Activated CD8-positive, alpha-beta memory T cell treated with anti-CD3 and anti-CD28 coated beads for 4 hours (primary cell): ENCODE results near the gene SFTPD.
"Not testable (repeated sequence)": the region's sequence is repeated elsewhere in the genome, so short reads cannot be mapped to it uniquely, and the experiment has no call there.

Source experiments
- DNase-seq, 2 donors: peaks; one replicate each; pipeline ENCODE4 v3.0.0-alpha.2; 2020; ENCODE audit warnings: low read depth in 2 of 2

The SFTPD gene

GRCh38 chr10:79948976-79949722 lies at the start of gene SFTPD:
TSS of gene SFTPD (minus strand) at chr10:79949105. CDS start at chr10:79946659, 2,446 bp downstream.
- no peak for DNase-seq

- no peak for DNase-seq
Observed at GRCh38 chr10:79995979-79996634, 47.2 kb upstream of the SFTPD start.

DNA sequence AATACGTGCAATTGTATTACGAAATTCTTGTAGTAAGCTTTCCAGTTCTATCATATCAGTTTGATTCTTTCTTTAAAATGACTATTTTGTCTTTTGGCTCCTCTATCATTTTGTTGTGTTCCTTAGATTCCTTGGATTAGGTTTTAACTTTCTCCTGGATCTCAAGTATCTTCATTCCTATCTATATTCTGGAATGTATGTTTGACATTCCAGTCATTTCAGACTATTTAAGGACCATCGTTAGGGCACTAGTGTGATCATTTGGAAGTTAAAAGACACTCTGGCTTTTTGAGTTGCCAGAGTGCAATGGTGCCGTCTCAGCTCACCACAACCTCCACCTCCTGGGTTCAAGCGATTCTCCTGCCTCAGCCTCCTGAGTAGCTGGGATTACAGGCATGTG lies 45.7 kb upstream of the SFTPD start:
- no peak for DNase-seq

GRCh38 chr10:79988199-79988598 lies 39.3 kb upstream of the SFTPD start:
- not testable (repeated sequence) for DNase-seq

DNA sequence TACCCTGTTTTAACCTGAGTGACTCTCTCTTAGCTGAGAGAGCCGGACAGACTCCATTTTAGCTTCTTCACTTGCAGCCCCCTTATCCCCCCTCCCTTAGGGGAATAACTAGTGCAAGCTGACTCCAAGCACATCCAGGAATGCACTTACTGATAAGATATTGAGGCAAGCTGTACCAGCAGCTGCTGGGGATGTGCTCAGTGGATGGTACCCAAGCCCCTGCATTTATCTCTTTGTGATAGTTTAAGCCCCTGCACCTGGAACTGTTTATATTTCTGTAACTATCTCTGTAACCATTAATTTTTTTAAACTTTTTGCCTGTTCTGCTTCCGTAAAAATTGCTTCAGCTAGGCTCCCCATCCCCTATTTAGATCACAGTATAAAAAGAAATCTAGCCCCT lies 37.8 kb upstream of the SFTPD start:
- not testable (repeated sequence) for DNase-seq

DNA sequence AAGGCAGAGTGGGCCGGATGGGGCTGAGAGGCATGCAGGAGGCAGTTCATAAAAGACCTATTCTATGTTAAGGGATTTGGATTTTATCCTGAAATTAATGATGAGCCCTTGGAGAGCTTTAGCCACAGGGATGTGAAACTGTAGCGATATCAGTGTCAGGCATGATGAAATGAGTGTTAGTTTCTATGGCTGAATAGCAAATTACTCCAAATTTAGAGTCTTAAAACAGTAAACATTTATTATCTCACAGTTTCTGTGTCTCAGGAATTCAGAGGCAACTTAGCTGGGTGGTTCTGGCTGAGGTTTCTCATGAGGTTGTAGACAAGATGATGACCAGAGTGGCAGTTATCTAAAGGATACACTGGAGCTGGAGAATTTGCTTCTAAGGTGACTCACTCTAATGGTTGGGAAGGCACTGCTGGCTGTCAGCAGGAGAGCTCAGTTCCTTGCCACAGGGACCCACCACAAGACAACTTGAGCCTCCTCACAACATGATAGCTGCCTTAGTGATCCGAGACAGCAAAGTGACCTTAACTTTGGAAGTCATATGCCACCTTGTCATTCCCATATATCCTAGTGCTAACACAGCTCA lies 36.7 kb upstream of the SFTPD start:
- no peak for DNase-seq

DNA sequence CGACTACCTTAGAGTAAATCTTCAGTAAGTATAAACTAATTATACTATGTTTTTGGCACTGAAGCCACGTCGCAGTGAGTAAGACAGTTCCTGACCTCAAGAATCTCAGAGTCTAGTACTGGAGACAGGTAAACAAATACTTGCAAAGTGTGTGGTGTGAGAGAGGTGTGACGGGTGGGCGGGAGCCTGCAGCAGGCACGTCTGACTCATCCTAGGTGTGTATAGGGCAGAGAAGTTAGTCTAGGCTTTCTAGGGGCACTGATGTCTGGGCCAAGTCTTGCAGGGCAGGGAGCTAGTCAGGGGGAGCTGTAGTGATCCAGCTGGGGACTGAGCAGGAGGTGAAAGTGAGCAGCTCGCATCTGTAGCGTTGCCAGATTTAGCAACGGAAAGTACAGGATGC lies 35.9 kb upstream of the SFTPD start:
- DNase-seq: no peak

- DNase-seq: no peak
Observed at GRCh38 chr10:79983286-79983909, 34.5 kb upstream of the SFTPD start.

DNA sequence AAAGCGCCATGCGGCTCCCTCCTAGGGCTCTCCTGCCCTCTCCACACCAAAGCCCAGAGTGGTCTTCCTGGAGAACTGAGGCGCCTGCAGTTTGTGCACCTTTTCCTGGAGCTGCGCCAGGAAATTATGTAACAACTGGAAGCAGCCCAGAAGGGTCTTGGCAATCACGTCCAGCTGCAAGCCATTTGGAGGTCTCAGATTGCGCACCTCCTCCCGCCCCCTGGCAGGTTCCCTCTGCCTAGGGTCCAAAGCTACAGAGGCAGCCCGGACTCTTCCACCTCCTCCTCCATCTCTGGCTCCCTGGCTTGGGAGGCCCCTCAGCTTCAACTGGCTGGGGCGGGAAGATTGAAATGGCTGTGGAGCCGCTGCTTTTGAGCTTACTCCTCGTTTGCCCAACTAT lies 34.0 kb upstream of the SFTPD start:
- no peak for DNase-seq

DNA sequence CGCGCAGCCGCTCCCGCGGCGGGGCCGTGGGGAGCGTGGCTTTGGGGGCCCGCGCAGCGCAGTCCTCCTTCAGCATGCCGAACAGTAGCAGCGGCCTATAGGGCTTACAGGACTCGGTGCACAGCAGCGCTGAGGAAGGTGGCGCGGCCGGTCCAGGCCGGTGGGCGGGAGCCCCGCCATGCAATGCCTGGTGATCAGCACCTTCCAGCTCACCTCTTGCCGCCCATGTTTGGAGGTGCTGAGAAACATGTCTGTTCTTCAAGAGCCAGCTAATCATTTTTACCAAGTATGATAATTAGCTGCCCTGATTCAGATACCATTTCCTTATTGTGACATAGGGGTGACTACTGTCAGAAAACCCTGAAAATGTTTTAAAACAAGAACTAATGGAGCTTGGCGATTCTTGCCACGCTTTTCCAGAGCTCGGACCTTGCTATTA lies 33.5 kb upstream of the SFTPD start:
- DNase-seq: no peak

- no peak for DNase-seq
Observed at GRCh38 chr10:79981450-79982361, 32.8 kb upstream of the SFTPD start.

- DNase-seq: no peak
Observed at GRCh38 chr10:79980711-79981110, 31.8 kb upstream of the SFTPD start.

DNA sequence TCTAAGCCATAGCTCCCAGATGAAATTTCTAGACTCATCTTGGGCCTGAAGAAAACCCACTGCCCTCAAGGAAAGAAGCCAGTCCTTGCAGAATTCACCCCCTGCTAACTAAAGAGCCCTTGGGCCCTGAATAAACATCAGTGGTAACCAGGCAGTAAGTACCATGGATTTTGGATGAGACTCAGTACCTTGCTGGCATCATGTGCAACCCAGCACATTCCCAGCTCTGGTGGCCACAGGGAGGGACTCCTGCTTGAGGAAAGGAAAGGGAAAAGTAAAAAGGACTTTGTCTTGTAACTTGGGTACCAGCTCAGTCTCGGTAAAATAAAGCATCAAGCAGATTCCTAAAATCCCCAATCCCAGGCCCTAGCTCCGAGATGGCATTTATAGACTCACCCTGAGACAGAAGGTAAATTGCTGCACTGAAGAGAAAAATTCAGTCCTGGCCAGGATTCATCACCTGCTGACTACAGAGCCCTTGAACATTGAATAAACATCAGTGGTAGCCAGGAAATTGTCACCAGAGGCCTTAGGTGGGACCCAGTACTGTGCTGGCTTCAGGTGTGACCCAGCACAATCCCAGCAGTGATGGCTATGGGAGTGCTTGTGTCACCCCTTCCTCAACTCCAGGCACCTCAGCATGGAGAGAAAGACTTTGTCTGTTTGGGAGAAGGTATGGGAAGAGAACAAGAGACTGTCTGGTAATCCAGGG lies 31.2 kb upstream of the SFTPD start:
- DNase-seq: no peak

- no peak for DNase-seq
Observed at GRCh38 chr10:79979310-79979975, 30.5 kb upstream of the SFTPD start.

DNA sequence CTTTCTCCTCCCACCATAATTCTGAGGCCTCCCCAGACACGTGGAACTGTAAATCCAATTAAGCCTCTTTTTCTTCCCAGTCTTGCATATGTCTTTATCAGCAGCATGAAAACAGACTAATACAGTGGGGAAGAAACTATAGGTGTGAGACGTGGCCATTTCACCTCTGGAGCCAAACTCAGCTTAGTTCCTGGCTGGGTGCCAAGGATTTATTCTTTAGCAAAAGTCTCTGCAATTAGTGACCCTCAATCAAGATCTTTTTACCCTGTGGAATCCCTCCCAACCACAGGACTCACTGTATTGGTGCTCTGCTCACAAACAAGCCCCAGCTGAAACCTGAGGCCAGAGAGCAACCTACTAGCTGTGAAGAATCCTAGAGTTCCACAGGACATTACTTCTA lies 28.1 kb upstream of the SFTPD start:
- no peak for DNase-seq

DNA sequence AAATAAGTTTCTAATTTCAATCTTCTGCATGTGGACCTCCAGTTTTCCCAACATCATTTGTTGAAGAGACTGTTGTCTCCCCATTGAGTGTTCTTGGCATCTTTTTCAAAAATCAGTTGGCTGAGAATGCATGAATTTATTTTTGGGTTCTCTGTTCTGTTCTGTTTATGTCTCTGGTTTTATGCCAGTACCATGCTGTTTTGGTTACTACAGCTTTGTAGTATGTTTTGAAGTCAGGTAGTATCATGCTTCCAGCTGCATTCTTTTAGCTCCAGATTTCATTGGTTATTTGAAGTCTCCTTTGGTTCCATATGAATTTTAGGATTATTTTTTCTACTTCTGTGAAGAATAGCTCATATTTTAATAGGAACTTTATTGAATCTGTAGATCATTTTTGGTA lies 21.2 kb upstream of the SFTPD start:
- no peak for DNase-seq

DNA sequence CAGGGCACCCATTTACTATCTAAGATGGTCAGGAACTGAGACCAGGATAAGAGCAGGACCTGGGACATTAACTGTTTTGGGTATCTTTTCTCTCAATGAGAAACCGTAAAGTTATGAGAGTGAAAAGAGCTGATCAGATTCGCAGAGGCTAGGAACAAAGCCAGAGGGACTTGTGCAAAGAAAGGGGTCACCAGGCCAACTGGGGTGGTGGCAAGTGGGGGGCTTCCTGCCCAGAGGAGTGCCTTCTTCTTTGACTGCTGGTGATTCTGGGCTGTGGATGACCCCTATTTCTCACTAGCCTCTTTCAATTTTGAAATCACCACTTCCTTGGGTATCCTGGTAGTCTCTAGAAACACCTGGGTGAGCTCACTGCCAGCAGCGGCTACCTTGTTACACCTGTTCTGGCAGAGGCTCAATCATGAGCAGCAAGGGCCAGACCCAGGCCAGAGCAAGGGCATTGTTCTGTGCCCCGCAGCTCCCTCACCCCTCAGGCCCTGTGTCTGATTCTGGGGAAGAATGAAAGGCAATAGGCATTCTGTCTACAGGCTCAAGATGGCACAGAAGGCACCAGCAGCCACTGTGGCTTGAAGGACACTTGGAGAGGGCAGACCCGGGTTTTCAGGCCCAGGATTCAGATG lies 999 bp downstream of the SFTPD start:
- DNase-seq: no peak

DNA sequence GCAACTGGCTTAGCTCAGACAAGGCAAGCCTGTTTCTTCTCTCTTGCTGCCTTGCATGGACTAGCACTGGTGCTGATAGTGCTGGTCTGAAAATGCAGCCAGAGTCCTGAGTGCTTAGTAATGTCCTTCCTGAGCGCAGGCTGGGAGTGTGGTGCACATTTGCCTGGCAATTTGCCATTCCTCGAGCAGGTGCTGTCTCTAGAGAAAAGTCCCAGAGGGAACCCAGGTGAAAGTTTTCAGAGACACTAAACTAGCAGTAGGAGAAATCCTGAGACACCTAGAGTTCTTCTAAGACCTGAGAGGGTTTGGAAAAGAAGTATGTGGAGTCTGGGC lies 1.9 kb downstream of the SFTPD start:
- no peak for DNase-seq

GRCh38 chr10:79946271-79947082 lies 2.4 kb downstream of the SFTPD start:
- DNase-seq: no peak
